Vagina (tissue), 2 donors: ENCODE measurements around the gene CNOT2. TPM values are rescaled to one million over a fixed set of nuclear protein-coding genes. Genes with fewer than 3 reads are reported as not detected.

Experiments
- DNase-seq, 2 donors: peaks; one replicate each; pipeline ENCODE4 v3.0.0-alpha.2; 2017; ENCODE audit errors: extremely low spot score in 2 of 2
- H3K27ac ChIP-seq: fragments of 200-600 bp; sonication (generic); one replicate; pipeline ENCODE4 v1.5.1; 2019
- H3K27me3 ChIP-seq: fragments of 200-600 bp; sonication (generic); one replicate; pipeline ENCODE4 v1.5.1; 2019
- H3K36me3 ChIP-seq, 2 donors: fragments of 200-600 bp; sonication (generic); one replicate each; pipeline ENCODE4 v1.5.1; 2017 to 2019
- H3K4me1 ChIP-seq: fragments of 200-600 bp; sonication (generic); one replicate; pipeline ENCODE4 v1.5.1; 2019
- H3K4me3 ChIP-seq, 2 donors: fragments of 200-600 bp; sonication (generic); 1 replicate in 1 of 2; 2 replicates in 1 of 2; pipeline ENCODE4 v1.5.1; 2016 to 2019
- H3K9me3 ChIP-seq: fragments of 200-600 bp; sonication (generic); one replicate; pipeline ENCODE4 v1.5.1; 2019
- CTCF ChIP-seq, 3 experiments: fragments of 450-650 bp in 2 of 3; fragments of 200-600 bp in 1 of 3; sonication (generic) in 1 of 3; IDR thresholded peaks; one replicate each; pipeline ENCODE4 v1.5.1; 2017 to 2019; ENCODE audit warnings: antibody characterized with exemption in 3 of 3, mild to moderate bottlenecking in 2 of 3, moderate library complexity in 2 of 3
- POLR2A ChIP-seq, 2 donors: fragments of 450-650 bp; IDR thresholded peaks; one replicate each; pipeline ENCODE4 v1.6.1; 2017; ENCODE audit warnings: antibody characterized with exemption in 2 of 2, mild to moderate bottlenecking in 2 of 2, moderate library complexity in 2 of 2
- POLR2AphosphoS5 ChIP-seq, 2 donors: sonication (generic); formaldehyde crosslinking; IDR thresholded peaks; one replicate each; pipeline ENCODE4 v1.9.0; 2017; ENCODE audit warnings: antibody characterized with exemption in 2 of 2, mild to moderate bottlenecking in 2 of 2, low read depth in 1 of 2; ENCODE audit not compliant: insufficient read depth in 1 of 2
- intact Hi-C: fragments of 100-400 bp; cut with DNase I; formaldehyde crosslinking; loops from one replicate; pipeline ENCODE4 v1.15.1; 2023
- total RNA-seq: library from RNA; depleted of rRNA; stranded (reverse); fragments of >200 nt; gene quantifications from one replicate; pipeline ENCODE4 v1.2.3, GENCODE V29; 2016

The CNOT2 gene
- total RNA-seq, 1 donor from 2014 or later = 176 TPM

GRCh38 chr12:70330158-70330557, 86.9 kb downstream of the CNOT2 start:
- Histone ChIP-seq H3K36me3 (peaks cover 0 to 3% of the 10 kb centered on the region in 2 donors), H3K4me3 (no peak overlapping the region)
- intact Hi-C loops = no loop called here

GRCh38 chr12:70332236-70332635, 89.0 kb downstream of the CNOT2 start:
- Histone ChIP-seq H3K27me3 (no peaks in the 10 kb centered on the region), H3K4me1 (no peaks in the 10 kb centered on the region), H3K27ac (no peak overlapping the region), H3K4me3 (no peak overlapping the region), H3K36me3 (peaks cover 0 to 11% of the 10 kb centered on the region in 2 donors), H3K9me3 (no peaks in the 10 kb centered on the region)
- DNase-seq = no peak
- intact Hi-C loops = no loop called here
- TF ChIP-seq CTCF (IDR thresholded peaks at IDR 0.05) (no peak), POLR2AphosphoS5 (IDR thresholded peaks at IDR 0.05; ENCODE audit: insufficient read depth in 1 of 2, low read depth in 1 of 2) (no peak), POLR2A (IDR thresholded peaks at IDR 0.05) (no peak)

More at GRCh38 chr12:70330158-70330557, 86.9 kb downstream of the CNOT2 start:
- H3K9me3 ChIP-seq = no peaks in the 10 kb centered on the region
- DNase-seq = no peak
- TF ChIP-seq POLR2A (IDR thresholded peaks at IDR 0.05) (no peak), CTCF (IDR thresholded peaks at IDR 0.05) (no peak), POLR2AphosphoS5 (IDR thresholded peaks at IDR 0.05; ENCODE audit: insufficient read depth in 1 of 2, low read depth in 1 of 2) (no peak)
- no peaks in the 10 kb centered on the region for H3K27me3 ChIP-seq
- no peak overlapping the region for H3K27ac ChIP-seq
- no peaks in the 10 kb centered on the region for H3K4me1 ChIP-seq

- Histone ChIP-seq H3K4me3 (no peak overlapping the region), H3K9me3 (no peaks in the 10 kb centered on the region), H3K27me3 (no peaks in the 10 kb centered on the region), H3K4me1 (no peaks in the 10 kb centered on the region), H3K36me3 (peaks cover 0 to 34% of the 10 kb centered on the region in 2 donors), H3K27ac (no peak overlapping the region)
- intact Hi-C loops = no loop called here
- DNase-seq = no peak
- no peak for TF ChIP-seq CTCF (IDR thresholded peaks at IDR 0.05)
- TF ChIP-seq POLR2A (IDR thresholded peaks at IDR 0.05) = no peak
- no peak for TF ChIP-seq POLR2AphosphoS5 (IDR thresholded peaks at IDR 0.05; ENCODE audit: insufficient read depth in 1 of 2, low read depth in 1 of 2)
Observed at GRCh38 chr12:70334742-70335141, 91.5 kb downstream of the CNOT2 start.

- DNase-seq = no peak
- no peak for TF ChIP-seq POLR2A (IDR thresholded peaks at IDR 0.05)
- TF ChIP-seq POLR2AphosphoS5 (IDR thresholded peaks at IDR 0.05; ENCODE audit: insufficient read depth in 1 of 2, low read depth in 1 of 2) = no peak
- no peak for TF ChIP-seq CTCF (IDR thresholded peaks at IDR 0.05)
- no peak overlapping the region for H3K4me3 ChIP-seq
- H3K9me3 ChIP-seq = no peaks in the 10 kb centered on the region
- no peaks in the 10 kb centered on the region for H3K27me3 ChIP-seq
- no peak overlapping the region for H3K27ac ChIP-seq
- intact Hi-C loops = no loop called here
- no peaks in the 10 kb centered on the region for H3K4me1 ChIP-seq
- H3K36me3 ChIP-seq = peaks cover 0 to 63% of the 10 kb centered on the region in 2 donors
Observed at GRCh38 chr12:70338531-70338930, 95.3 kb downstream of the CNOT2 start.

GRCh38 chr12:70351076-70351475, 107.8 kb downstream of the CNOT2 start:
- DNase-seq = no peak
- intact Hi-C loops = no loop called here
- H3K36me3 ChIP-seq = peaks cover 0 to 19% of the 10 kb centered on the region in 2 donors

More at GRCh38 chr12:70351076-70351475, 107.8 kb downstream of the CNOT2 start:
- no peak overlapping the region for H3K27ac ChIP-seq
- no peaks in the 10 kb centered on the region for H3K4me1 ChIP-seq
- H3K9me3 ChIP-seq = no peaks in the 10 kb centered on the region
- H3K27me3 ChIP-seq = no peaks in the 10 kb centered on the region
- no peak overlapping the region for H3K4me3 ChIP-seq
- TF ChIP-seq POLR2AphosphoS5 (IDR thresholded peaks at IDR 0.05; ENCODE audit: insufficient read depth in 1 of 2, low read depth in 1 of 2) (no peak), POLR2A (IDR thresholded peaks at IDR 0.05) (no peak), CTCF (IDR thresholded peaks at IDR 0.05) (no peak)
